ENCODE results near the gene GBP6. TPM values are rescaled to one million over a fixed set of nuclear protein-coding genes. Genes with fewer than 3 reads are reported as not detected.
A peak's percentile ranks its signal among the peaks of the same experiment; 100 is the strongest.
"Not testable (repeated sequence)": the region's sequence is repeated elsewhere in the genome, so short reads cannot be mapped to it uniquely, and the experiment has no call there.

Gene GBP6
- polyA plus RNA-seq, 1 experiment = not detected

GRCh38 chr1:89405275-89405929, 41.5 kb downstream of the GBP6 start:
- TF ChIP-seq, protein P1, sequence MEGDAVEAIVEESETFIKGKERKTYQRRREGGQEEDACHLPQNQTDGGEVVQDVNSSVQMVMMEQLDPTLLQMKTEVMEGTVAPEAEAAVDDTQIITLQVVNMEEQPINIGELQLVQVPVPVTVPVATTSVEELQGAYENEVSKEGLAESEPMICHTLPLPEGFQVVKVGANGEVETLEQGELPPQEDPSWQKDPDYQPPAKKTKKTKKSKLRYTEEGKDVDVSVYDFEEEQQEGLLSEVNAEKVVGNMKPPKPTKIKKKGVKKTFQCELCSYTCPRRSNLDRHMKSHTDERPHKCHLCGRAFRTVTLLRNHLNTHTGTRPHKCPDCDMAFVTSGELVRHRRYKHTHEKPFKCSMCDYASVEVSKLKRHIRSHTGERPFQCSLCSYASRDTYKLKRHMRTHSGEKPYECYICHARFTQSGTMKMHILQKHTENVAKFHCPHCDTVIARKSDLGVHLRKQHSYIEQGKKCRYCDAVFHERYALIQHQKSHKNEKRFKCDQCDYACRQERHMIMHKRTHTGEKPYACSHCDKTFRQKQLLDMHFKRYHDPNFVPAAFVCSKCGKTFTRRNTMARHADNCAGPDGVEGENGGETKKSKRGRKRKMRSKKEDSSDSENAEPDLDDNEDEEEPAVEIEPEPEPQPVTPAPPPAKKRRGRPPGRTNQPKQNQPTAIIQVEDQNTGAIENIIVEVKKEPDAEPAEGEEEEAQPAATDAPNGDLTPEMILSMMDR (IDR thresholded peaks at IDR 0.05; ENCODE audit: low read depth, low read length) = no peak
- H3K9me3 ChIP-seq (ENCODE audit: control insufficient read depth, insufficient read depth, low read length) = no peaks in the 10 kb centered on the region
- no peak for DNase-seq (ENCODE audit: low read depth, low spot score)
- no peak overlapping the region for H3K4me3 ChIP-seq (ENCODE audit: low read depth, low read length)
- ChIA-PET CTCF (no interaction called here), POLR2A (no interaction called here)
- H3K27ac ChIP-seq (ENCODE audit: low read depth, low read length) = no peak overlapping the region
- H3K27me3 ChIP-seq (ENCODE audit: control insufficient read depth, insufficient read depth, low read length) = no peaks in the 10 kb centered on the region

GRCh38 chr1:89407360-89407759, 43.5 kb downstream of the GBP6 start:
- Histone ChIP-seq H3K27me3 (ENCODE audit: control insufficient read depth, insufficient read depth, low read length) (no peaks in the 10 kb centered on the region), H3K27ac (ENCODE audit: low read depth, low read length) (no peak overlapping the region), H3K4me3 (ENCODE audit: low read depth, low read length) (peak overlapping the region; percentile 8), H3K9me3 (ENCODE audit: control insufficient read depth, insufficient read depth, low read length) (no peaks in the 10 kb centered on the region)
- TF ChIP-seq, protein P1 (IDR thresholded peaks at IDR 0.05; ENCODE audit: low read depth, low read length) = no peak
- DNase-seq (ENCODE audit: low read depth, low spot score) = no peak
- ChIA-PET POLR2A (no interaction called here), CTCF (no interaction called here)

DNA sequence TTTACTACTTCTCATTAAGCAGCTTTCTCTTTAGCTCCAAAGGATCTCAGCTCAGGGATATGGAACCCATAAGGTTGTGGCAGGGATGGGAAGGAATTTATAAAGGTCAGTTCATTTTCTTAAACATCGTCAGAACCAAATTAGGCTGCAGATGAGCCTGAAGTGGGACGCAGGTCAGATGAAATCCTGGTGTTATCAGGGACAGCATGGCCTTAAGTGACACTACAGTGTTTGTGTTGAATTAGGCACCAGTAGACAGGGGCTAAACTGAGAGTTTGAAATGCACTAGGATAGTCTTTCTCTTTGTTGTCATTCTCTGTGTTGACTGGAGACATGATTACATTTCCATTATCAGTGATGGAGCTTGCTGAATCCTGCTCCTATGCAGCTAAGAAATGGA, 43.9 kb downstream of the GBP6 start:
- H3K27me3 ChIP-seq (ENCODE audit: control insufficient read depth, insufficient read depth, low read length); POLR2A ChIA-PET; H3K27ac ChIP-seq (ENCODE audit: low read depth, low read length); DNase-seq (ENCODE audit: low read depth, low spot score); H3K9me3 ChIP-seq (ENCODE audit: control insufficient read depth, insufficient read depth, low read length); CTCF ChIA-PET: not testable (repeated sequence)
- H3K4me3 ChIP-seq (ENCODE audit: low read depth, low read length) = peak overlapping the region; percentile 8

DNA sequence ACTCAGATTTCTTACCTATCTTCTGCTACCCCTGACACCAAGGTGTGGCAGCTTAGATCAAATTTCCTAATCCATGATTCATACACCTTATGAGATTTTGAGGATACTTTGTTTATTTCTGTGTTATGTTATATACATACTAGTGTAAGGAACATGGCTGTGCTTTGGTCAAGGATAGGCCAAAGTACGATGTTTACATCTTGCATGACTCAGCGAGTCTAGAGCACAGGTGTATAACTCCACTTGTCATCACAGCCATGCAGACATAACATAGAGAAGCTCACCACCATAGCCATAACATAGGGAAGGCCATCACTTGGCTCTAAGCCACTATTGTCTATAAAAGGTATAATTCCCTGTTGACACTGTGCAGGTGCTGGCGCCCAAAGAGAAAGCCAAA, 61.2 kb downstream of the GBP6 start:
- POLR2A ChIA-PET = no interaction called here
- no peak for DNase-seq (ENCODE audit: low read depth, low spot score)
- Histone ChIP-seq H3K4me3 (ENCODE audit: low read depth, low read length) (no peak overlapping the region), H3K9me3 (ENCODE audit: control insufficient read depth, insufficient read depth, low read length) (no peaks in the 10 kb centered on the region), H3K27ac (ENCODE audit: low read depth, low read length) (no peak overlapping the region), H3K27me3 (ENCODE audit: control insufficient read depth, insufficient read depth, low read length) (no peaks in the 10 kb centered on the region)
- CTCF ChIA-PET = no interaction called here
- TF ChIP-seq, protein P1 (IDR thresholded peaks at IDR 0.05; ENCODE audit: low read depth, low read length) = no peak

GRCh38 chr1:89429062-89429461, 65.2 kb downstream of the GBP6 start:
- CTCF ChIA-PET = no interaction called here
- Histone ChIP-seq H3K27ac (ENCODE audit: low read depth, low read length) (no peak overlapping the region), H3K4me3 (ENCODE audit: low read depth, low read length) (no peak overlapping the region), H3K27me3 (ENCODE audit: control insufficient read depth, insufficient read depth, low read length) (no peaks in the 10 kb centered on the region), H3K9me3 (ENCODE audit: control insufficient read depth, insufficient read depth, low read length) (no peaks in the 10 kb centered on the region)
- TF ChIP-seq, protein P1 (IDR thresholded peaks at IDR 0.05; ENCODE audit: low read depth, low read length) = no peak
- POLR2A ChIA-PET = no interaction called here
- DNase-seq (ENCODE audit: low read depth, low spot score) = no peak

GRCh38 chr1:89429681-89430080, 65.8 kb downstream of the GBP6 start:
- POLR2A ChIA-PET; H3K27me3 ChIP-seq (ENCODE audit: control insufficient read depth, insufficient read depth, low read length); H3K9me3 ChIP-seq (ENCODE audit: control insufficient read depth, insufficient read depth, low read length); CTCF ChIA-PET; H3K27ac ChIP-seq (ENCODE audit: low read depth, low read length); DNase-seq (ENCODE audit: low read depth, low spot score); H3K4me3 ChIP-seq (ENCODE audit: low read depth, low read length): not testable (repeated sequence)

Data from AG04450 (cell line).